GM12873 (cell line): ENCODE results near the gene DDX39B.

Experiments used
- CTCF ChIP-seq: IDR thresholded peaks from 2 replicates; pipeline ENCODE4 v1.5.1; 2012; ENCODE audit warnings: low read depth, mild to moderate bottlenecking, moderate library complexity, low read length, control low read depth; ENCODE audit not compliant: insufficient read depth; ENCODE audit errors: missing control alignments

Gene DDX39B

GRCh38 chr6:31541059-31541657 lies 645 bp downstream of the DDX39B start:
- no peak for TF ChIP-seq CTCF

GRCh38 chr6:31540640-31541039 lies 1.2 kb downstream of the DDX39B start:
- TF ChIP-seq CTCF, result no peak

GRCh38 chr6:31538805-31539400 lies 2.9 kb downstream of the DDX39B start:
- no peak for TF ChIP-seq CTCF

GRCh38 chr6:31535538-31536324 lies 6.1 kb downstream of the DDX39B start:
- TF ChIP-seq CTCF, result no peak

GRCh38 chr6:31534521-31535040 lies 7.2 kb downstream of the DDX39B start:
- no peak for TF ChIP-seq CTCF

- TF ChIP-seq CTCF, result no peak
These were observed 7.8 kb downstream of the DDX39B start for GRCh38 chr6:31534011-31534410.

GRCh38 chr6:31533455-31533841 lies 8.4 kb downstream of the DDX39B start:
- no peak for TF ChIP-seq CTCF
